GM19351 (cell line): ENCODE data around the gene ROR2.

ENCODE experiments used
- ATAC-seq: cut with Tn5 transposase; IDR thresholded peaks from one replicate; pipeline ENCODE4 v1.9.1; 2021; ENCODE audit warnings: mild to moderate bottlenecking, moderate library complexity; ENCODE audit not compliant: unreplicated experiment

ROR2 gene

GRCh38 chr9:91948597-91949391, 1.2 kb downstream of the ROR2 start:
- no peak for ATAC-seq

GRCh38 chr9:91948101-91948596, 1.9 kb downstream of the ROR2 start:
- ATAC-seq, result no peak

GRCh38 chr9:91946653-91947488, 3.2 kb downstream of the ROR2 start:
- ATAC-seq, result no peak

GRCh38 chr9:91946196-91946595, 3.8 kb downstream of the ROR2 start:
- ATAC-seq, result no peak

GRCh38 chr9:91945277-91946085, 4.5 kb downstream of the ROR2 start:
- no peak for ATAC-seq

- ATAC-seq, result no peak
Observed at GRCh38 chr9:91944711-91945110, 5.3 kb downstream of the ROR2 start.

GRCh38 chr9:91943478-91944470, 6.3 kb downstream of the ROR2 start:
- no peak for ATAC-seq

GRCh38 chr9:91942201-91942600, 7.8 kb downstream of the ROR2 start:
- ATAC-seq, result no peak

GRCh38 chr9:91939978-91940377, 10.1 kb downstream of the ROR2 start:
- no peak for ATAC-seq

- no peak for ATAC-seq
Observed at GRCh38 chr9:91937727-91938126, 12.3 kb downstream of the ROR2 start.

- ATAC-seq, result no peak
Observed at GRCh38 chr9:91937056-91937455, 13.0 kb downstream of the ROR2 start.

- ATAC-seq, result no peak
Observed at GRCh38 chr9:91935805-91936514, 14.1 kb downstream of the ROR2 start.

- ATAC-seq, result no peak
Observed at GRCh38 chr9:91935066-91935749, 14.8 kb downstream of the ROR2 start.

GRCh38 chr9:91934654-91935053, 15.4 kb downstream of the ROR2 start:
- ATAC-seq, result no peak

GRCh38 chr9:91933556-91934352, 16.3 kb downstream of the ROR2 start:
- ATAC-seq, result no peak

- no peak for ATAC-seq
Observed at GRCh38 chr9:91930475-91930874, 19.6 kb downstream of the ROR2 start.

GRCh38 chr9:91929331-91929730, 20.7 kb downstream of the ROR2 start:
- no peak for ATAC-seq
